ENCODE data around the gene CFDP1. TPM values are rescaled to one million over a fixed set of nuclear protein-coding genes. Genes with fewer than 3 reads are reported as not detected.

CFDP1 gene
- total RNA-seq, 2 donors from 2014 or later: 25.2 to 33.6 TPM

DNA sequence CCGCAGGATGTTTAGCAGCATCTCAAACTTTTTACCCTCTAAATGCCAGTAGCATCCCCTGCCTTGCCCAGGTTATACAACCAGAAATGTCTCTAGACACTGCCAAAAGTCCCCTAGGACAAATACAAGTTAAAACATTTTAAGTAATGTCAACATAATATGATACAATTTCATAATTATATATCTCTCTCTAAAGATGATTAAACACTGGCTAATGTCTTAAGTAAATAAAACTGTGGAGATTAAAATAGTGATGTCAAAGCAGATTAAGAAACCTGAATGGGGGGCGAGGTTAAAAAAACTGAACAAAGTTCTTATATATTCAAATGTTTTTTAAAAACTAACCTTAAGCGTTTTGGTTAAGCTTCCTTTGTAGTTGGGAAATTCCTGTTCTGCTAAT lies 62.1 kb downstream of the CFDP1 start:
- H3K36me3 ChIP-seq: no peaks in the 10 kb centered on the region
- peaks cover 0 to 12% of the 10 kb centered on the region in 2 donors for H3K4me1 ChIP-seq
- H3K27me3 ChIP-seq: no peaks in the 10 kb centered on the region
- no peak for DNase-seq (ENCODE audit: low spot score)
- no peak overlapping the region for H3K4me3 ChIP-seq
- no peak for TF ChIP-seq CTCF (IDR thresholded peaks at IDR 0.05)
- H3K9me3 ChIP-seq: no peaks in the 10 kb centered on the region
- H3K27ac ChIP-seq: no peak overlapping the region

- Histone ChIP-seq H3K27me3 (no peaks in the 10 kb centered on the region), H3K9me3 (no peaks in the 10 kb centered on the region), H3K36me3 (no peaks in the 10 kb centered on the region), H3K4me3 (no peak overlapping the region), H3K4me1 (no peaks in the 10 kb centered on the region), H3K27ac (no peak overlapping the region)
- DNase-seq (ENCODE audit: low spot score): no peak
- TF ChIP-seq CTCF (IDR thresholded peaks at IDR 0.05): no peak
Observed at GRCh38 chr16:75364286-75364791, 69.0 kb downstream of the CFDP1 start.

DNA sequence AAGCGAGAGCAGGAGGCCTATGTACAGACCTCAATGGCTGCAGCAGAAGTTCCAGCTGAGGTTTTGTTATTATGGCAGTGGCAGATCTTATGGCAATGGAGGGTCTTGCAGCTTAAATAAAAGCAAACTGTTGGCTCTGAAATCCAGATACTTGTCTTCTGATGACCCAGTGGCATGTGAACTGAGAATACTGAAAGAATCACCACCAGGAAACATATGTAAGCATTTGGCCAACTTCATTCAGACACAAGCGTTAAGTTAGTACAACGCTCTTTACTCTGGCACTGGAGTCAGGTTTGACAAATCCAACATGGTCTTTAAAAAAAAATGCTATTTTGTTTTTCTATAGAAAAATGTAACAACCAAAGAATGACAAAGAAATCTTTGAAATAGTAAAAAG lies 70.5 kb downstream of the CFDP1 start:
- Histone ChIP-seq H3K27me3 (no peaks in the 10 kb centered on the region), H3K4me3 (no peak overlapping the region), H3K27ac (no peak overlapping the region), H3K4me1 (no peaks in the 10 kb centered on the region), H3K9me3 (no peaks in the 10 kb centered on the region), H3K36me3 (no peaks in the 10 kb centered on the region)
- DNase-seq (ENCODE audit: low spot score): no peak
- TF ChIP-seq CTCF (IDR thresholded peaks at IDR 0.05): no peak

DNA sequence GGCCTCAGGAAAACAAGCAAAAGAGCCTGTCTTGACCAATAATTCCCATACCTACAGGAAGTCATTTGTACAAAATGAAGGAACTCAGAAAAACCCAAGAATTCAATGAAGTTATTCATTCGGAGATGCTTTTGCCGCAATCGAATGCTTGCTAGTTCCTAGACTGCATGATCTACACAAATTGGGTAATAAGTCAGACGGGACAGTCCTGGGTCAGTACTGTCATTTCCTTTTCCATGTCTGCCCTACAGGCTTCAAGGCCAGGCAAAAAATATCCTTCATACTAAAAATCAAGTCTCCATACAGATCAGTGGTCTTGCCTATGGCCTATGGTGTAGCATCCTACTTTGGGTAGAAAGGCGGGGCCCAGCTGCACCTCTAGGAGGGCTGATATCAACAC lies 71.4 kb downstream of the CFDP1 start:
- TF ChIP-seq CTCF (IDR thresholded peaks at IDR 0.05): no peak
- Histone ChIP-seq H3K27me3 (no peaks in the 10 kb centered on the region), H3K9me3 (no peaks in the 10 kb centered on the region), H3K4me3 (no peak overlapping the region), H3K36me3 (no peaks in the 10 kb centered on the region), H3K4me1 (no peaks in the 10 kb centered on the region), H3K27ac (no peak overlapping the region)
- DNase-seq (ENCODE audit: low spot score): no peak

DNA sequence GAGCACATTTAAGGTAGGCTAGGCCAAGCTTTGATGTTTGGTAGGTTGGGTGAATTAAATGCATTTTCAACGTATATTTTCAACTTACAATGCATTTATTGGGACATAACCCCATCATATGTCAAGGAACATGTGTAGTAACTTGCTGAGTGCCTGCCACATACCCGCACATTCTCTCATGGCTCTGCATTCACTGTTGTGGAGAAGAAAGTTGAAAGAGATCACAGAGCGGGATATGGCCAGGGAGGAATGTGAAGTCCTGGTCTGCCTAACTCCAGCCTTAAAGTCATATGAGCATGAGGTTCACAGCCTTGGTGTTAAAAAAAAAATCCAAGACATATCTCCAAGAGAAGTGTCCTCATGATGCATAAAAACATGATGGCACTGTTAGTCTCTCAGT lies 79.1 kb downstream of the CFDP1 start:
- DNase-seq (ENCODE audit: low spot score): no peak
- Histone ChIP-seq H3K4me1 (no peaks in the 10 kb centered on the region), H3K27ac (no peak overlapping the region), H3K27me3 (no peaks in the 10 kb centered on the region), H3K4me3 (no peak overlapping the region), H3K9me3 (no peaks in the 10 kb centered on the region), H3K36me3 (no peaks in the 10 kb centered on the region)
- no peak for TF ChIP-seq CTCF (IDR thresholded peaks at IDR 0.05)

DNA sequence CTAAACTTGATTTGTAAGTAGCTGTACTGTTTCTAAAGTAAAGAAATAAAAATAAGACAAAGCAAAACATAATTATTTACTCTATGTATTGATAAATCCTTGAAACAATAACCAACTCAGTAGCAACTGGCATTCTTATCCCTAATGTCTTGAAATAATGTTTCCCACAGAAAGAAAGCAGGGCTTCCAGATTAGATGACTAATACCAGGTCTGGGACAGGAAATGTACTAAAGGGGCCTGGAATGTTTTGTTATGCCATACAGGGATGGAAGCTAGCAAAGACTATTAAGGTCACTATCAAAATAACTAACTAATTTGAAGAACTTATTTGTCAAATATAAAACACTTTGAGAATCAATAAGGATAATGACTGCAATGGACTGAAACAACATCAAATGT lies 82.1 kb downstream of the CFDP1 start:
- DNase-seq (ENCODE audit: low spot score): no peak
- H3K27ac ChIP-seq: no peak overlapping the region
- H3K9me3 ChIP-seq: no peaks in the 10 kb centered on the region
- H3K27me3 ChIP-seq: no peaks in the 10 kb centered on the region
- no peak for TF ChIP-seq CTCF (IDR thresholded peaks at IDR 0.05)
- no peak overlapping the region for H3K4me3 ChIP-seq
- no peaks in the 10 kb centered on the region for H3K36me3 ChIP-seq
- no peaks in the 10 kb centered on the region for H3K4me1 ChIP-seq
